HepG2 (cell line): Measurements from ENCODE around the gene MARCHF5. TPM values are rescaled to one million over a fixed set of nuclear protein-coding genes. Genes with fewer than 3 reads are reported as not detected.

Experiments
- ARID3A ChIP-seq: IDR thresholded peaks from 2 replicates; pipeline ENCODE4 v1.6.1; 2012; ENCODE audit warnings: low read depth, low read length, improper control_type of control experiment
- CEBPB ChIP-seq: IDR thresholded peaks from 2 replicates; pipeline ENCODE4 v1.6.1; 2011; ENCODE audit warnings: low read depth, low read length, improper control_type of control experiment, borderline replicate concordance
- EED ChIP-seq: sonication (generic); formaldehyde crosslinking; IDR thresholded peaks from 2 replicates; pipeline ENCODE4 v1.5.0; 2020; ENCODE audit warnings: mild to moderate bottlenecking, missing genetic modification reagents
- ELF3 ChIP-seq: IDR thresholded peaks from 2 replicates; pipeline ENCODE4 v1.6.1; 2016; ENCODE audit warnings: missing genetic modification reagents, missing compliant biosample characterization
- FOXO4 ChIP-seq: sonication (generic); formaldehyde crosslinking; conservative IDR thresholded peaks from 2 replicates; pipeline ENCODE4 v1.8.1; 2023; ENCODE audit warnings: missing genetic modification reagents
- MAFF ChIP-seq: IDR thresholded peaks from 2 replicates; pipeline ENCODE4 v1.6.1; 2011; ENCODE audit warnings: low read depth, low read length, improper control_type of control experiment
- PHF20 ChIP-seq: sonication (generic); formaldehyde crosslinking; IDR thresholded peaks from 2 replicates; pipeline ENCODE4 v1.5.0; 2020; ENCODE audit warnings: mild to moderate bottlenecking, missing genetic modification reagents
- POLR2AphosphoS2 ChIP-seq: IDR thresholded peaks from 2 replicates; pipeline ENCODE4 v1.6.1; 2011; ENCODE audit warnings: low read depth, low read length, improper control_type of control experiment
- RFX3 ChIP-seq: IDR thresholded peaks from 2 replicates; pipeline ENCODE4 v1.6.1; 2016; ENCODE audit warnings: missing biosample characterization, missing genetic modification reagents
- SRF ChIP-seq: IDR thresholded peaks from 2 replicates; pipeline ENCODE4 v1.6.1; 2011; ENCODE audit warnings: mild to moderate bottlenecking, low read depth, low read length, moderate library complexity
- TBX3 ChIP-seq: fragments of 450-650 bp; IDR thresholded peaks from 2 replicates; pipeline ENCODE4 v1.6.1; 2017; ENCODE audit warnings: antibody characterized with exemption, mild to moderate bottlenecking, inconsistent platforms, borderline replicate concordance
- U2AF2 ChIP-seq: fragments of 200-400 bp; formaldehyde crosslinking; IDR thresholded peaks from 2 replicates; pipeline ENCODE4 v1.6.1; 2017; ENCODE audit warnings: low read depth, mild to moderate bottlenecking, low read length
- ZFP1 ChIP-seq: IDR thresholded peaks from 2 replicates; pipeline ENCODE4 v1.6.1; 2016
- ZFP91 ChIP-seq: sonication (generic); formaldehyde crosslinking; IDR thresholded peaks from 2 replicates; pipeline ENCODE4 v1.9.0; 2022; ENCODE audit warnings: missing genetic modification reagents, mild to moderate bottlenecking, borderline replicate concordance
- ZFYVE20 ChIP-seq: sonication (generic); formaldehyde crosslinking; IDR thresholded peaks from 2 replicates; pipeline ENCODE4 v1.8.0; 2023; ENCODE audit warnings: low read depth, mild to moderate bottlenecking, moderate library complexity, missing genetic modification reagents, borderline replicate concordance
- ZNF143 ChIP-seq: sonication (generic); formaldehyde crosslinking; IDR thresholded peaks from 2 replicates; pipeline ENCODE4 v1.4.0; 2020; ENCODE audit warnings: missing genetic modification reagents
- ZNF281 ChIP-seq: sonication (generic); formaldehyde crosslinking; IDR thresholded peaks from 2 replicates; pipeline ENCODE4 v1.4.0; 2020; ENCODE audit warnings: missing genetic modification reagents, borderline replicate concordance
- ZNF367 ChIP-seq: sonication (generic); formaldehyde crosslinking; IDR thresholded peaks from 2 replicates; pipeline ENCODE4 v1.4.0; 2020; ENCODE audit warnings: missing genetic modification reagents, borderline replicate concordance
- ZNF383 ChIP-seq: sonication (generic); formaldehyde crosslinking; IDR thresholded peaks from 2 replicates; pipeline ENCODE4 v1.4.0; 2020; ENCODE audit warnings: missing genetic modification reagents, mild to moderate bottlenecking, borderline replicate concordance
- ZNF577 ChIP-seq: sonication (generic); formaldehyde crosslinking; IDR thresholded peaks from 2 replicates; pipeline ENCODE4 v1.4.0; 2020; ENCODE audit warnings: mild to moderate bottlenecking, low read depth, missing genetic modification reagents, borderline replicate concordance
- ZNF788 ChIP-seq: sonication (generic); formaldehyde crosslinking; IDR thresholded peaks from 2 replicates; pipeline ENCODE4 v1.5.0; 2020; ENCODE audit warnings: mild to moderate bottlenecking, missing genetic modification reagents, borderline replicate concordance
- ZNF850 ChIP-seq: sonication (generic); formaldehyde crosslinking; conservative IDR thresholded peaks from 2 replicates; pipeline ENCODE4 v1.9.0; 2021; ENCODE audit warnings: mild to moderate bottlenecking, missing genetic modification reagents
- polyA plus RNA-seq, 8 experiments: library from polyadenylated mRNA; depleted of rRNA in 3 of 8; stranded (reverse) in 7 of 8; unstranded in 1 of 8; fragments of >200 nt; fragmentation: Illumina TruSeq in 4 of 8; extraction: Trizol in 4 of 8; gene quantifications; 2 replicates each; pipeline versions ENCODE4 v1.2.1 to v1.2.3, GENCODE V29; 2011 to 2016; ENCODE audit warnings: low read depth in 4 of 8, missing spikeins in 1 of 8, mixed read lengths in 1 of 8; ENCODE audit not compliant: insufficient read depth in 1 of 8
- total RNA-seq, 5 experiments: library from RNA; depleted of rRNA; stranded (reverse); fragments of >200 nt; fragmentation: Illumina TruSeq; extraction: Trizol; gene quantifications; 2 replicates each; pipeline ENCODE4 v1.2.3, GENCODE V29; 2016; ENCODE audit warnings: low read depth in 1 of 5

The MARCHF5 gene
- total and polyA plus RNA-seq, 2 of the 13 experiments (the other 11 are each of a cell fraction or from before 2014, with no cell fraction given), result 19.4 to 21.0 TPM

- TF ChIP-seq ARID3A, result peak; percentile 87
- TF ChIP-seq ZFP1 (CRISPR knock-in tag), result no peak
- TF ChIP-seq SRF, result no peak
- TF ChIP-seq EED (CRISPR knock-in tag), result no peak
- no peak for TF ChIP-seq PHF20 (CRISPR knock-in tag)
- TF ChIP-seq TBX3, result peak; percentile 53; the same call in 1 of the 2 replicates
- no peak for TF ChIP-seq ZNF367 (CRISPR knock-in tag)
- no peak for TF ChIP-seq ZFYVE20 (CRISPR knock-in tag)
- no peak for TF ChIP-seq ZNF143 (CRISPR knock-in tag)
- no peak for TF ChIP-seq POLR2AphosphoS2
- TF ChIP-seq ZNF850 (CRISPR knock-in tag), result no peak
- TF ChIP-seq MAFF, result 0 out of 2 replicates have a peak, but pooled peaks have one; percentile 11
- TF ChIP-seq CEBPB, result peak; percentile 60; the same call in 1 of the 2 replicates
- no peak for TF ChIP-seq ZFP91 (CRISPR knock-in tag)
- TF ChIP-seq ZNF788 (CRISPR knock-in tag), result no peak
- TF ChIP-seq ELF3 (CRISPR knock-in tag), result no peak
- no peak for TF ChIP-seq RFX3 (CRISPR knock-in tag)
- TF ChIP-seq FOXO4, result no peak
- TF ChIP-seq ZNF281 (CRISPR knock-in tag), result no peak
- no peak for TF ChIP-seq ZNF383 (CRISPR knock-in tag)
- no peak for TF ChIP-seq U2AF2
- no peak for TF ChIP-seq ZNF577 (CRISPR knock-in tag)
Measured at GRCh38 chr10:92327445-92328433, 36.8 kb downstream of the MARCHF5 start (continued).
